ENCODE results near the gene RND3.

The RND3 gene, protein sequence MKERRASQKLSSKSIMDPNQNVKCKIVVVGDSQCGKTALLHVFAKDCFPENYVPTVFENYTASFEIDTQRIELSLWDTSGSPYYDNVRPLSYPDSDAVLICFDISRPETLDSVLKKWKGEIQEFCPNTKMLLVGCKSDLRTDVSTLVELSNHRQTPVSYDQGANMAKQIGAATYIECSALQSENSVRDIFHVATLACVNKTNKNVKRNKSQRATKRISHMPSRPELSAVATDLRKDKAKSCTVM

DNA sequence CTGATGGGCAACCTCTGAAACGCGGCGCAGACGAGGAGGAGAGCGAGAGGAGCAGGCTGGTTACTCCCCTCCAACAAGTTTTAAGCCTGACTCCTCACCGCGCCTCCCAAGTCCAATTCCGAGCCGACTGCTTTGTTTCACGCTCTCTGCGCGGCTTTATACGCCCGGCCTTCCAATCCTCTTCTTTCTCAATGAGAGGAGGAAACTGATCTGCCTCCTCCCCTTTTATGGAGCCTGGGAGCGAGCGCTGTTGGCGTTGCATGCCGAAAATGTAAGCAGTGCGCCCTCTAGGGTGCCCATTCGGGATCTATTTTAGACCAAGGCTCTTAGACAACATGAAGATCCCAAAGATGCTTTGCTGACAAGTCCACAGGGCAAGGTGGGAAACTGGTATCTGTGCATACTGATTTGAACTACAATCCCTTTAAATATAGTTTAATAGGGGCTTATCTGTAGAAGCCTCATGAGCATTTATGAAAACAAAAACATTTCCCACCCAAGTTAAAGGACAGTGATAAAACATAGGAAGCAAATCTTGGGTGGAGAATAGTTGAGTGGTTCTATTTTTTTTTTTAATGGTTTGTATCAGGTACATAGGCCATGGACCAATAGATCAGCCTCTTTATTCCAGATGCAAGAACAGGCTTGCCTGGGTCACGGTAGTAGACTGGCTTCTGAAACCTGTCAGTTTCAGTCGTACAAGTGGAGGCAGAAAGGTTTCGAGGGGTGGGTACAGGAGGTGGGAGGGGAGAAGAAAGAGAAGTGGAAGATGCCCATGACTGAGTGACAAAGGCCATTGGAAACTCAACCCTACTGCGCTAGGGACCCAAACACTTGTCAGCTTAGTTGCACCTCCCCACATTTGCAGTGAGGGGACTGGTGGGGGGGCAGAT lies at the start of gene RND3:
Gene RND3, minus strand, starts transcription at position 131 of the 893 bp plus-strand sequence. CDS start 250 bp downstream, outside the sequence.
- DNase-seq (ENCODE audit: low read depth in 1 of 2, low spot score in 1 of 2): no peak

DNA sequence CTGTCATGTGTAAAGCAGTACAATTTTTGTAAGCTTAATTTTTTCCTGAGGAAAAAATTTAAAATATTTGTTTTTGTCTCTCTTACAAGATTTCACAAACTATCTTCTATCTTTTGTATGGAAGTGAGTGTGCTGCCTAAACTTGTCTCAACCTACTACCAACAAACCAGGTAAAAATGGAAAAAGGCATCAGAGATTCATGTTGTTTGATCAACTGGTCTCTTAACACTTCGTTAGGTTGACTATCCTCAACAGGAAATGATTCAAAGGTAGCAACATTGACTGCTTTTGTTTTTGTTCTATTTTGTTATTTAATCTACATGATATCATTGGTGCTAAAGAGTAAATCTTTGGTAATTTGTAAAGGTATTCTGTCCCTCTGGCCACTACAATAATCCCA lies 47.7 kb upstream of the RND3 start:
- no peak for DNase-seq (ENCODE audit: low read depth in 1 of 2, low spot score in 1 of 2)

DNA sequence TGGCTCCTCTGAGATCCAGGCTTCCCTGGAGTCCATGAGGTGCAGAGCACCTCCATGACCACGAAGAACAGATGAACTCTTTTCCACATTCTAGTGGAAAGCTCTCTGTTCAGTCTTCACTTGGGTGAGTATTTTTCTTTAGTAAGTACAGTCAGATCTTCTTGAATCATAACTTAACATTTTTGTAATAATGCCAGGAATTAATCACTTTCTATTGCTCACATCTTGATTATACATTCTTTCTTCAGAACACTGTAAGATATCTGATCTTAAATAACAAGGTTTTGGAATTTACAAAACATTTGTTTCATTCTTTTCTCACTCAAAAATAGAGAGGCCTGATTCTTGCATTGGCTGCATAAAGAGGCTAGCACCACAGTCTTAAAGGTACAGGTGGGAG lies 45.4 kb upstream of the RND3 start:
- DNase-seq (ENCODE audit: low read depth in 1 of 2, low spot score in 1 of 2): no peak

DNA sequence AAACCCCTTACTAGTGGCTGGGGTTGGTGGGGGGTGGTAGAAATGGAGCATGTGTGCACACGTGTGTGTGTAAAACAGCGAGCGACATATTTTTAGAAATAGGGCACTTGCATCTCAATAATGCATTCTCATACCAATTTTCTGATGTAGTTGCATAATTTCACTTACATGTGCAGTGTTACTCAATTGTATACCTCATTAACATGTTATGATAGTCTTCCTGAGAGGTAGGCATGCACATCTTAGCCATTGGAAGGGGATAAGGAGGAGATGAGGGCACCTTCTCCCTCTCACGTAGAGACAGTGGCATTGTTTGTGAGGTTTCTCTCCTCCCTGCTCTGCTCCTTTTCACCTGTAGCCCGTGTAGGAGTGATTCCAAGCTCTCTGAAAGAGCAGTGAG lies 44.6 kb upstream of the RND3 start:
- no peak for DNase-seq (ENCODE audit: low read depth in 1 of 2, low spot score in 1 of 2)

GRCh38 chr2:150531591-150531990 lies 44.1 kb upstream of the RND3 start:
- no peak for DNase-seq (ENCODE audit: low read depth in 1 of 2, low spot score in 1 of 2)

DNA sequence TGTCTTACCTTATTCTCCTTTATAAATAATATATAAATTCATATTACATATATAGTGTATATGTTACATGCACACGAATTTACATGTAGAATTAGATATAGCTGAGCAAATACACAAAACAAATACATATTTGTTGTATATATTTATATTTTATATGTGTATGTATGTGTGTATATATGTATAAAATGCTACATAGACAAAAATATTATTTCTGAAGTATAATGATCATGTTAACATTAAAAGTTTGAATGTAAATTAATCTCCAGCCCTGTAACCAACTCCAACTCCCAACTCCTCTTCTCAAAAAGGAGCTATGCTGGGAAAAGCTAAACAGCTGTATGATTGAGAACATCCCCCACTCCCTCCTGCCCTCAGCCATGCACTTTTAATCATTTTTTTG lies 42.7 kb upstream of the RND3 start:
- no peak for DNase-seq (ENCODE audit: low read depth in 1 of 2, low spot score in 1 of 2)

GRCh38 chr2:150528861-150529801 lies 41.7 kb upstream of the RND3 start:
- DNase-seq (ENCODE audit: low read depth in 1 of 2, low spot score in 1 of 2): no peak

GRCh38 chr2:150526827-150527226 lies 39.4 kb upstream of the RND3 start:
- DNase-seq (ENCODE audit: low read depth in 1 of 2, low spot score in 1 of 2): no peak

DNA sequence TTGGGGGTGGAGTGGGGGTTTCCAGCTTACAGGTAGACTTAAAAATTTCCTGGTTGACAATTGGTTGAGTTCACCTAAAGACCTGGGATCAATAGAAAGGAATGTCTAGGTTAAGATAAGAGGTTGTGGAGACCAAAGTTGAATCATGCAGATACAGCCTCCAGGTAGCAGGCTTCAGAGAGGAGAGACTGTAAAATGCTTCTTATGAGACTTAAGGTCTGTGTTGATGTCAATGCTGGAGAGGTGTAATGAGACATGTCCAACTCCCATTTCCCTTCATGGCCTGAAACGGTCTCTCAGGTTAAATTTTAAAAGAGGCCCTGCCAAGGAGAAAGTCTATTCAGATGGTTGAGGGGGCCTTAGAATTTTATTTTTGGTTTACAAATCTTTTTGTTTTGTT lies 38.5 kb upstream of the RND3 start:
- no peak for DNase-seq (ENCODE audit: low read depth in 1 of 2, low spot score in 1 of 2)

GRCh38 chr2:150522269-150522668 lies 34.8 kb upstream of the RND3 start:
- no peak for DNase-seq (ENCODE audit: low read depth in 1 of 2, low spot score in 1 of 2)

DNA sequence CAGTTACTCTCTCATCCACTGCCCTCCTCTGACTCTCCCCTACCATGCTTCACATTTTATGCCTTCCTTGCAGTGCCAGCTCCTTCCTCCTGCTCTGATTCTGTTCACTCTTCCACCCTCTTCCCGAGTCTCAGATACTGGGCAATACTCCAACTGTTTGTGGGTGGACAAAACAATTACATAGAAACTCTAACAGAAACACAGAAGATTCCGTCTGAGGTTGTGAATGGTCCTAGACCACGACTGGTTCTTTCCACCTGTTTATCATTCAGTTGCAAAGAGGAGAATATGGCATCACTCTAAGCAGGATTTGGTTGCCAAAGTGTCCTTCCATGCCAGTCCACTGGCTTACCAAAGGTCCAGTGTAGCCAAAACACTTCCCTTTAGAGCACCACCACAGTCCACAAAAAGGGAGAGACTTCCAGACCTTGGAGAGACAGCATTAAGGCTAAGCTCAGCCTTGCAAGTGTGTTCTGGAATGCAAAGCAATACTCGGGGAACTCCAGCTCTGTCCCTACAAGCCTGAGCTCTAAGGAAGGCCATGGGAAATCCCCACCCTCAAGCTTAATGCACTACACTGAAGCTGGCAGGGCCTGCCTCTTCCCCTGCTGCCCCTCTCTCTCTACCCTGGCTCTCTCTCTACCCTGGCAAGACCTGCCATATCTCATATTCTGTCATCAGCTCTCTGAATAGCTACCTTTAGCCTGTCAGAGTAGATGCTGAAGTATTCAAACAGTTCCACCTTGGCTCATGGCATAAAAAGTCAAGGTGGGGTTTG lies 33.6 kb upstream of the RND3 start:
- DNase-seq (ENCODE audit: low read depth in 1 of 2, low spot score in 1 of 2): no peak

GRCh38 chr2:150520033-150520432 lies 32.6 kb upstream of the RND3 start:
- DNase-seq (ENCODE audit: low read depth in 1 of 2, low spot score in 1 of 2): no peak

DNA sequence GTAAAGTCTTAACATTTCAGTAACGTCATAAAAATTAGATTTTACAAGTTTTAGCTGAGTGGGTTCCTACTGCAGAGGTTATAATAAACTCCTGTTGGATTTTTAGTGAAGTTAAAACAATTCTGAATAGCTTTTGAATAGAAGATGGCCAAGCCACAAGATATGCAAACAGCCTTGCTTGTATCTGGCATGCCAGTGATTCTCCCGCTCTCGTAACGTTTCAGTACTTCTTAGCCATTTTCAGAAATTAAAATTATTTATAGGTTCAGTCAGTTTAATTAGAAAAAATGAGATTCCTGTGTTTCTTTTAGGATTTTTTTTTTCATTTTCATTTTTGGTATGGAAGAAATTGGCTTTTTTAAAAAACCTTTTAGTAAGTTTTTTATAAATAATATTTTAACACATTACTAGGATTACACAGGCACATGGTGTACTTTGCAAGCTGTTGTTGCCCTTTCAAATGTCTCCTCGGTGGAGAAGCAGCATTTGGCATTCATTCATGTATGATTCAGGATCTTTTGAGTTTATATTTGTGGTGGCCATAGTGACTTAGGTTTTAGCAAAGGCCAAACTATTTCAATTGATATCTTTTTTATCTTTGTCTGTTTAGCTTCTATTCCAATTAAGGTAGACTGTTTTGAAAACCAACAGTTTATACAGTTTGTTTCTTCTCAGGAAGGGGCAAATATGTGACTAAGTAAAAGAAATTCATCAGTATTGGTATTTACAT lies 30.6 kb upstream of the RND3 start:
- DNase-seq (ENCODE audit: low read depth in 1 of 2, low spot score in 1 of 2): no peak

GRCh38 chr2:150513647-150514046 lies 26.2 kb upstream of the RND3 start:
- no peak for DNase-seq (ENCODE audit: low read depth in 1 of 2, low spot score in 1 of 2)

GRCh38 chr2:150508497-150509137 lies 21.1 kb upstream of the RND3 start:
- DNase-seq (ENCODE audit: low read depth in 1 of 2, low spot score in 1 of 2): no peak

DNA sequence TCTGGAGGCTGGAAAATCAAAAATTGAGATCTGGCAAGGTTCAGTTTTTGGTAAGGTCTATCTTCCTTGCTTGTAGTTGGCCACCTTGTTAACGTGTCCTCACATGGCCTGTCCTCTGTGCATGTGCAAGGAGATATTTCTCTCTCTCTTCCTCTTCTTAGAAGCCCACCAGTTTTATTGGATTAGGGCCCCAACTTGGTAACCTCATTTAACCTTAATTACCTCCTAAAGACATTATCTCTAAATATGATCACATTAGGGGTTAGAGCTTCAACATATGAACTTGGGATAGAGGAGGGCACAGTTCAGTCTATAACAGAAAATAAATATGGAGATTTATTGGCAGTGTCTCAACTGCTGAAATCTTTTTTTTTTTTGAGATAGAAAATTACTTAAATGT lies 19.6 kb upstream of the RND3 start:
- DNase-seq (ENCODE audit: low read depth in 1 of 2, low spot score in 1 of 2): no peak

DNA sequence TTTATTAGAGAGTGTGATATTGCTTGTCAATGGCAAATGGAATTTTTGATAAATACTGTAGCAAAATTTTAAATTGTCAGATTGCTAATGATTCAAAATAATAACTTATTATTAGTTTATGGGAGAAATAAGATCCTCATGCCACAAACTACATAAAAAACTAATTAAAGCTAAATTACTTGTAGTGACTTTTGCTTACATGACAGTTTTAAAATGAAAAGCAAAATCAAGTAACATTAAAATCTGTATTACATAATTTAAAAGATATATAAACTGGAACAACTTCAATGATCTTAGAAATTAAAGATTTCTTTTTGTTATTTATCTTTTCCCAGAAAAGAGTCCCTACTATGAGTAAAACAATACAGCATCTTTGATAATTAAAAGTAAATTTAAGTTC lies 17.7 kb upstream of the RND3 start:
- no peak for DNase-seq (ENCODE audit: low read depth in 1 of 2, low spot score in 1 of 2)

DNA sequence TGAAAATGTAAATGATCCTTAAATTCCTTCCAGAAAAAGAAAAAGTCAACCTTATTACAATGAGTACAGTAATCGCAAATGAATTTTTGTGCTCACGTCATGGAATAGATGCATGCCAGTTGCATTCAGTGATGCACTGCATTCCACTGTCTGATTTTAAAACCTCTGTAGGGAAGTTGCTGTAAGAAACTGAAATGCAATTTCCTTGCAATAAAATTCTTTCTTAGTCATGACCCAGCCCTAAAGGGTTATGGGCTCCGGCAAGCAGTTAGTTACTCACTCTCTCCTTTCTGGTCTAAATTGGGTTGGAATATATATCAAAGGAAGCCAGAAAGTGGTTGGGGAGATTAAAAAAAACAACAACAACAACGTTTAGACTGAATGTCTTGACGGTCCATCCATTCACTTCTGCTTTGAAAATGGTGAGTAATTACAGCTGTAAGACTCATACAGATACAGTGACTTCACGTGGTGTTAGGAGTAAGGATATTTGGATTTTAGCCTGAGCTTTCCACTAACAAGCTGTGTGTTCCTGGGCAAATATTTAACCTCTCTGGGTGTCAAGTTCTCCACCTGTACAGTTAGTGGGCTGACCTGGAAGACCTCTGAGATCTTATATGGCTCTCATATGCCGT lies 8.6 kb upstream of the RND3 start:
- no peak for DNase-seq (ENCODE audit: low read depth in 1 of 2, low spot score in 1 of 2)

DNA sequence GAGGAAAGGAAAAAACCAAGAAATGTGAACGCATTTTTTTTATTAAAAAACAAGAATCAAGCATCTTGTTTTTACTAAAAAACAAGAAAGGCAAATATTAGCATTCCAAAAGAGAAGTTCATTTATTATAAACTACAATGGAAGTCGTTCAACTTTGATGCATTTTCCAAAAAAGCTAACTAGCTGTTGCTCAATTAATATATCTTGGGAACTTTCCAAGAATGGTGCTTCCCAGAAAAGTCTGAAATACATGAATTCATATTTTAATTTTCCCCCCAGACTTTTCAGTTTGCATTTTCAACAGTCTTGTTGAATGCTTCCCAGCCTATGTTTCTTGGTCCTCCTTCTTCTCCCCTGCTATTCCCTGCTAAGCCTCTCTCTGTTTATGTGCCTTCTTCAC lies 7.5 kb upstream of the RND3 start:
- no peak for DNase-seq (ENCODE audit: low read depth in 1 of 2, low spot score in 1 of 2)

Data from stimulated activated CD4-positive, alpha-beta T cell treated with anti-CD3 and anti-CD28 coated beads, Interleukin-15, amount 100 ng/mL, for 1 hour (primary cell).